Measurements from ENCODE around the gene C22orf23.

C22orf23 gene

DNA sequence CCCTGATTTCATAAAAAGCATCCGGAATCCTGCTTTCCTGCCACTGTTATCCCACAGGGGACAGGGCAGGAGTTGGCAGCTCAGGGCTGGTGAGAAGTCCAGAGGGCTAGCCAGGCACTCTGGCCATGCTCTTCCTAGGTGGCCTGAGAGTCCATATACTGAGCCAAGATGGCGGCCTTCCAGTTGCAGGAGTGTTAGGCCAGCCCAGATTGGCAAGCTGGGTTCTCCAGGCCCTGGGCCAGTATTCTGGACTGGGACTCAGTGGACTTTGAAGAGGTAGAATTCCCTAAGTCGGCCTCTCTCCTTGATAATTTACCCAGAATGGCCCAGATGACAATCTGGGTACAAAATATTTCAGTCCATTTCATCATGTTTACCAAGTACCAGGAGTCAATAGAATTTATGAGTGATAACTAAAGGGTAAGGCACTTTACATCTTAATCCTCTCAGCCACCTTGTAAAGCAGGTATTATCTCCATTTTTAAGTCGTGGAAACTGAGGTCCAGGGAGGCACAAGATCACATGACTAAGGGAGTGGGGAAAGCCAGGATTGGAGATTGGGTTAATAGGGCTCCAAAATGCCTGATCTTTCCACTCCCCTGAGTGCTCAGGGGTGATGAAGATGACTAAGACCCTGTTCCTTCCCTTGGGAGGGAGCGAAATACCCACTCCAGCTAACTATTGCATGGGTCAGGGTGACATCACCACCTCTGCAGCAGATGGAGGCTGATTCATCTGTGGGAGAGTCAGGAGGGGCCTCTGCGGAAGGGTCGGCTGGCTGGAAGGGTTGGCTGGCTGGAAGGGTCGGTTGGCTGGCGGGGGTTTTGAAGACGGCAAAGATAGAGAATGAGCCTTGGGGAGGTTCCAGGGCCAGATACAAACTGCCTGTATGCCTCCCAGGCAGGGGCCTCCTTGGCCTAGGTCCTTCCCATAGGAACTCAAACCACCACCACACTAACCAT is 48.5 kb downstream of the C22orf23 start:
- Histone ChIP-seq H3F3A (ENCODE audit: insufficient read depth) (no peaks in the 10 kb centered on the region), H3K9me3 (ENCODE audit: insufficient read depth, low read length) (no peaks in the 10 kb centered on the region), H4K20me1 (ENCODE audit: low read depth, low read length) (no peaks in the 10 kb centered on the region), H3K27me3 (ENCODE audit: low read length) (no peaks in the 10 kb centered on the region), H3K4me3 (ENCODE audit: insufficient read depth, low read length, poor library complexity, severe bottlenecking) (no peak overlapping the region), H2AFZ (ENCODE audit: low read depth, low read length, severe bottlenecking) (no peak overlapping the region), H3K27ac (ENCODE audit: low read depth, low read length) (no peak overlapping the region), H3K36me3 (ENCODE audit: low read length) (no peaks in the 10 kb centered on the region), H3K9me2 (replicated peaks; ENCODE audit: insufficient read depth, low read length) (no peaks in the 10 kb centered on the region), H3K79me2 (ENCODE audit: insufficient read depth, low read length) (no peaks in the 10 kb centered on the region), H3K4me2 (ENCODE audit: low read depth, low read length, poor library complexity, severe bottlenecking) (no peak overlapping the region), H3K9ac (ENCODE audit: low read length) (no peak overlapping the region)
- TF ChIP-seq, protein P1, sequence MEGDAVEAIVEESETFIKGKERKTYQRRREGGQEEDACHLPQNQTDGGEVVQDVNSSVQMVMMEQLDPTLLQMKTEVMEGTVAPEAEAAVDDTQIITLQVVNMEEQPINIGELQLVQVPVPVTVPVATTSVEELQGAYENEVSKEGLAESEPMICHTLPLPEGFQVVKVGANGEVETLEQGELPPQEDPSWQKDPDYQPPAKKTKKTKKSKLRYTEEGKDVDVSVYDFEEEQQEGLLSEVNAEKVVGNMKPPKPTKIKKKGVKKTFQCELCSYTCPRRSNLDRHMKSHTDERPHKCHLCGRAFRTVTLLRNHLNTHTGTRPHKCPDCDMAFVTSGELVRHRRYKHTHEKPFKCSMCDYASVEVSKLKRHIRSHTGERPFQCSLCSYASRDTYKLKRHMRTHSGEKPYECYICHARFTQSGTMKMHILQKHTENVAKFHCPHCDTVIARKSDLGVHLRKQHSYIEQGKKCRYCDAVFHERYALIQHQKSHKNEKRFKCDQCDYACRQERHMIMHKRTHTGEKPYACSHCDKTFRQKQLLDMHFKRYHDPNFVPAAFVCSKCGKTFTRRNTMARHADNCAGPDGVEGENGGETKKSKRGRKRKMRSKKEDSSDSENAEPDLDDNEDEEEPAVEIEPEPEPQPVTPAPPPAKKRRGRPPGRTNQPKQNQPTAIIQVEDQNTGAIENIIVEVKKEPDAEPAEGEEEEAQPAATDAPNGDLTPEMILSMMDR (IDR thresholded peaks at IDR 0.05; ENCODE audit: insufficient read depth, low read length, poor library complexity, severe bottlenecking): no peak
- no peak for TF ChIP-seq EZH2phosphoT487 (conservative IDR thresholded peaks at IDR 0.05; ENCODE audit: low read length)

DNA sequence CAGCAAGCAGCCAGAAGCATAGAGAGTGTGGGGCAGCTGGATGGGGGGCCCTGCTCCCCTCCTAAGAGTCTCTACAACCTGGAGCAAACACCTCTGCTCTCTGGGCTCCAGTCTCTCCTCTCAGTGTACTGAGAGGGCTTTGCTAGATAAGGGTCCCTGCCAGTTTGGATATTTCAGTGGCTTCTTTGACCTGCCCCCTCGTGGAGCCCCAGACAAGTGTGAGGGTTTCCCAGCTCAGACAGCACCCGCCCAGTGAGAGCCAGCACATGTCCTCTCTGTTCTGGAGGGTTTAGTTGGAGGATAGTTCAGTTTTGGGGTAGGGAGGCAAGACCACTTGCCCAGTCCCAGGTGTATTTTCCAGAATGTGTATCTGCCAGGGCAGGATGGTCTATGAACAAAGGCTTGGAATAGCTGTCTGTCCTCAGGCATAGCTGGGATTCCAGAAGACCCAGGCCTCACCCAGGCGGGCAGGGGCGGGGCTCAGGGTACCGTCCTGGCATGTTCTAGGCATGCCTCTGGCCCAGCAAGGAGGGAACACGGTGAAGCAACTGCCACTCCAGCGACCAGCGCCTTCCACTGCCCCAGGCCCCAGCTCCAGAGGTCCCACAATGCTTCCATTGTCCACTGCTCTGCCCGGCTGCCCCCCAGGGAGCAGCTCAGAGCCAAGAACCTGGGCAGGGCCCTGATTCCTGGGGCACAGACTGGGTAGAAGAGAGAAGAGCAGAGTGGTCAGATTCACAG is 54.8 kb downstream of the C22orf23 start:
- no peak overlapping the region for H3K9ac ChIP-seq (ENCODE audit: low read length)

DNA sequence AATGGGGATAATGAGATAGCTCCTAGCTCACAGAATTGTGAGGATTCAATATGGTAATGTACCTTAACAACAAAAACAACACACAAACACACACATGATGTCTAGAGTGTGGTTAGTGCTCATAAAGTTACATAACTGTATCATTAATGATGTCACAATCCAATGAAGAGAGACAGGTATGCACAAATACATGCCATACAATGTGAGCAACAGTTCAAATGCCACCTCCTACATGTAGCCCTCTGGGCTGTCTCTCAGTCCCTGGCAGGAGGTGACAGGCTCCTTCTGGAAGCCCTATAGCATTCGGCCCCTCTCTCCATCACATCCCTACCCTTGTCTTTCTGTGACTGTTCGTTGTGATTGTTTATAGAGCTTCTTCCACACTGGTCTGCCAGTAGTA is 55.6 kb downstream of the C22orf23 start:
- no peaks in the 10 kb centered on the region for H3K9me2 ChIP-seq (replicated peaks; ENCODE audit: insufficient read depth, low read length)
- H3K79me2 ChIP-seq (ENCODE audit: insufficient read depth, low read length): no peaks in the 10 kb centered on the region
- H2AFZ ChIP-seq (ENCODE audit: low read depth, low read length, severe bottlenecking): no peak overlapping the region
- no peaks in the 10 kb centered on the region for H3K36me3 ChIP-seq (ENCODE audit: low read length)
- no peak overlapping the region for H3K9ac ChIP-seq (ENCODE audit: low read length)
- no peaks in the 10 kb centered on the region for H3K27me3 ChIP-seq (ENCODE audit: low read length)
- H3K4me2 ChIP-seq (ENCODE audit: low read depth, low read length, poor library complexity, severe bottlenecking): no peak overlapping the region
- no peak overlapping the region for H3K4me3 ChIP-seq (ENCODE audit: insufficient read depth, low read length, poor library complexity, severe bottlenecking)
- TF ChIP-seq, protein P1 (IDR thresholded peaks at IDR 0.05; ENCODE audit: insufficient read depth, low read length, poor library complexity, severe bottlenecking): no peak
- no peak for TF ChIP-seq EZH2phosphoT487 (conservative IDR thresholded peaks at IDR 0.05; ENCODE audit: low read length)
- no peak overlapping the region for H3K27ac ChIP-seq (ENCODE audit: low read depth, low read length)
- no peaks in the 10 kb centered on the region for H3K9me3 ChIP-seq (ENCODE audit: insufficient read depth, low read length)
- H4K20me1 ChIP-seq (ENCODE audit: low read depth, low read length): no peaks in the 10 kb centered on the region
- H3F3A ChIP-seq (ENCODE audit: insufficient read depth): 0 out of 2 replicates have a peak, but pooled peaks cover 3% of the 10 kb centered on the region

More for the DNA sequence above, 54.8 kb downstream of the C22orf23 start:
- Histone ChIP-seq H3K36me3 (ENCODE audit: low read length) (no peaks in the 10 kb centered on the region), H3K9me3 (ENCODE audit: insufficient read depth, low read length) (no peaks in the 10 kb centered on the region), H3K79me2 (ENCODE audit: insufficient read depth, low read length) (no peaks in the 10 kb centered on the region), H3K27ac (ENCODE audit: low read depth, low read length) (no peak overlapping the region), H4K20me1 (ENCODE audit: low read depth, low read length) (no peaks in the 10 kb centered on the region), H2AFZ (ENCODE audit: low read depth, low read length, severe bottlenecking) (no peak overlapping the region), H3K4me3 (ENCODE audit: insufficient read depth, low read length, poor library complexity, severe bottlenecking) (no peak overlapping the region), H3F3A (ENCODE audit: insufficient read depth) (0 out of 2 replicates have a peak, but pooled peaks cover 3% of the 10 kb centered on the region), H3K4me2 (ENCODE audit: low read depth, low read length, poor library complexity, severe bottlenecking) (no peak overlapping the region), H3K27me3 (ENCODE audit: low read length) (no peaks in the 10 kb centered on the region), H3K9me2 (replicated peaks; ENCODE audit: insufficient read depth, low read length) (no peaks in the 10 kb centered on the region)
- no peak for TF ChIP-seq EZH2phosphoT487 (conservative IDR thresholded peaks at IDR 0.05; ENCODE audit: low read length)
- TF ChIP-seq, protein P1 (IDR thresholded peaks at IDR 0.05; ENCODE audit: insufficient read depth, low read length, poor library complexity, severe bottlenecking): no peak
